ENCODE measurements around the gene BAIAP2L2.
"Not testable (repeated sequence)": the region's sequence is repeated elsewhere in the genome, so short reads cannot be mapped to it uniquely, and the experiment has no call there.

Gene BAIAP2L2

GRCh38 chr22:38129021-38129420 lies 18.5 kb upstream of the BAIAP2L2 start:
- DNase-seq (ENCODE audit: low read depth in 2 of 2), result no peak

GRCh38 chr22:38127869-38128268 lies 17.4 kb upstream of the BAIAP2L2 start:
- DNase-seq (ENCODE audit: low read depth in 2 of 2), result no peak

- DNase-seq (ENCODE audit: low read depth in 2 of 2), result no peak
Measured at GRCh38 chr22:38126928-38127668, 16.6 kb upstream of the BAIAP2L2 start.

GRCh38 chr22:38125751-38126201 lies 15.3 kb upstream of the BAIAP2L2 start:
- DNase-seq (ENCODE audit: low read depth in 2 of 2), result no peak

DNA sequence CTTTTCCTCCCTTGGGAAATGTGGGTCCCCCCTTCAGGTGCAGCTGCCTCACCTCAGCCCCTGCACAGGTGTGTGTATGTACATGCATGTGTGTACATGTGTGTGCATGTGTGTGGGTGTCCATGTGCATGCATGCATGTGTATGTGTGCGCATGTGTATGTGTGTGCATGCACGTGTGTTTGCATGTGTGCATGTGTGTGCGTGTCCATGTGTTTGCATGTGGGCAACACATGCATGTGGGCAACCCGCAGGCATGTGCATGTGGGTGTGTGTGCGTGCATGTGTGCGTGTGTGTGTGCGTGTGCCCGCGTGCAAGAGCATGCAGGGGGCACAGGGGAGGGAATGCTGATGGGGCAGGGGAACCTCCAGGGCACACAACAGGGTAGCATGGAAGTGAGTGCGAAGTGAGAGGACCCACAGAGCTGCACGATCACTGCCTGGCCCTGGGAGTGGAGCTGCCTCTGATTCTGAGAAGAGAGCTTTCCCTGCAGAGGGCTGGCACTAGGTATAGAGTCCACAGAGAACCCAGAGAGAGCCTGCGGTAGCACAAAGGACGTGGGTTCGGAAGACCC lies 14.6 kb upstream of the BAIAP2L2 start:
- no peak for DNase-seq (ENCODE audit: low read depth in 2 of 2)

DNA sequence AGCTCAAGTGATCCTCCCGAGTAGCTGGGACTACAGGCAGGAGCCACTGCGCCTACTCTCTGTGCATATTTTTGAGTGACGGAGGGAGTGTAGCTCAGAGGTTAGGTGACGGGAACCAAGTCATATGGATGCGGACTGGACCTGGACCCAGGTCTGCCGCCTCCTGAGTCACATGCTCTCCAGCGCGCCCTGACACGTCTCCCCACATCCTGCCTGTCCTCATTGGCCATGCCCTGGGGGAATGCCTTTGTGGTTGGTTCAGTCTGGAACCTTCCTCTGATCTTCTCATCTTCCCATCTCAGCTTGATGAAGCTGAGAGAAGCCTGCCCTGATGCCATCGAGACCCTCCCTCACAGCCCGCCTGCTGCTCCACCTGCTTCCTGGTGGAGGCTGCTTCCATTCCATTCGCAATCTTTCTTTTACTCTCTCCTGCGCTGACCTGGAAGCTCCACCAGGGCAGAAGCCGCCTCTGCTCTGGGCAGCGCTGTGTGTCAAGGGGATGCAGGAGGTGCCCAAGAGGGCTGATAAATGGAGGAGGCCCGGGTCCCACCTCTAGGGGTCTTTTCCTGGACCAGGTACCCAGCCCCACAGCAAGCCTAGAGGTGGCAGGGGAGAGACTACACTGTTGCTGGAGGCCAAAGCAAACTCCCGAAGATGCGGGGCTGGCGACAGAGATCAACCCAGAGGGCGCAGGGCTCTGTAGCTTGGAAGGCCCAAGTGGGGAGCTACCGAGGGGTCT lies 13.9 kb upstream of the BAIAP2L2 start:
- DNase-seq (ENCODE audit: low read depth in 2 of 2), result no peak

- no peak for DNase-seq (ENCODE audit: low read depth in 2 of 2)
Measured at GRCh38 chr22:38122616-38123015, 12.1 kb upstream of the BAIAP2L2 start.

DNA sequence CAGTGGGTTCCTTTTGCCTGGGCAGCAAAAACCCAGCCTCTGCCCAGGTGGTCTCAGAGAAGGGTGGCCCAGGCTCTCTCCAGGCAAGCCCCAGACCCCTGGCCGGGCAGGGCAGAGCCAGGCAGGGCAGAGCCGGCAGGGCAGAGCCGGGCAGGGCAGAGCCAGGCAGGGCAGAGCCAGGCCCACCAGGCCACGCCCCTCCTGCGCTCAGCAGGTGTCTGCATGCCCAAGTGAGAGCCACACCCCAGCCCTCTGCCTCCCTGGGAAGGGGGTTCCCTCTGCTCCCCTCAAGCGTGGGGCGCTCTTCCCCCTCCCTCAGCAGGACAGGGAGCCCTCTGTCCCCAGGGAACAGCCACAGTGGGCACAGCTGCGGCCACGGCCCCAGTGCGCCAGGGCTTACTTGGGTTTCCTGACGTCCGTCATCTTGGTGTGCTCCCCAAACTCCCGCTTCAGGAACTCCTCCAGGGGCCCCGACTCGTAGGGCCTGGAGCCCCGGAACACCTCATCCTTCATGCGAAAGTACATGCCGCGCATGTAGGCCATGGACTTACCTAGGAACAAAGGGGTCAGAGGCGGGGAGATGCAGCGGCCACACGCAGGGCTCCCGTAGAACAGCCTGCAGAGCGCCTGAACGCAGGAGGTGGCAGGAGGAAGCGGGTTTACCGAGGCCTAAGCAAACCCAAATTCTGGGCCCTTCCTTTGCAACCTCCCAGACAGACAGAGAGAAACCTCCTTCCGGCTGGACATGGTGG lies 10.1 kb upstream of the BAIAP2L2 start:
- no peak for DNase-seq (ENCODE audit: low read depth in 2 of 2)

DNA sequence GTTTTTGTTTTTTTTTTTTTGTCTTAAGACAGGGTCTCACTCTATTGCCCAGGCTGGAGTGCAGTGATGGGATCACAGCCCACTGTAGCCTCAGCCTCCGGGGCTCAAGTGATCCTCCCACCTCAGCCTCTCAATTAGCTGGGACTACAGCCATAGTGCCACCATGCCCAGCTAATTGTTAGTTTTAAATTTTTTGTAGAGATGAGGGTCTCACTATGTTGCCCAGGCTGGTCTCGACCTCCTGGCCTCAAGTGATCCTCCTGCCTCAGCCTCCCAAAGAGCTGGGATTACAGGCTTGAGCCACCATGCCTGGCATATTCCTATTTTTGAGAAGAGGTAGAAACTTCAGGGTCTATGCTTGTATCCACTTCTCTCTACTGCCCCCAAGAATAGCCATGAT lies 8.3 kb upstream of the BAIAP2L2 start:
- DNase-seq (ENCODE audit: low read depth in 2 of 2), result not testable (repeated sequence)

DNA sequence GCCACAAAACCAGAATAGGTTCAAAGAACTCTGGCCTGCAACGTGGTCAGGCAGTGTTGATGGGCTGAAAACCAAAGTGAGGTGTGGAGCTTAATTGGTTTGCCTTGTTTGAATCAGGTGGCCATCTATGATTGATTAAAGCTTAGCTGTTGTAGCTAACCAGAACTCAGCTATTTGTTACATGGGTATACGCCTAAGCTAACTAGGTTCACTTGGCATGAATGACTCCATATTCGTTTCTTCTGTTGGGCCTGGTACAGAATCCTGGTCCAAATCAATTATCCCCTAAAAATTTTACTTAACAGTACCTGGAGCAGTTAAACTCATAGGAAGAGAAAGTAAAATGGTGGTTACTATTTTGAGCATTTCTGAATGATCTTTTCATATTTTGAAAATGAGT lies 7.7 kb upstream of the BAIAP2L2 start:
- no peak for DNase-seq (ENCODE audit: low read depth in 2 of 2)

- DNase-seq (ENCODE audit: low read depth in 2 of 2), result not testable (repeated sequence)
Measured at GRCh38 chr22:38117556-38117955, 7.1 kb upstream of the BAIAP2L2 start.

- DNase-seq (ENCODE audit: low read depth in 2 of 2), result no peak
Measured at GRCh38 chr22:38115423-38116205, 5.1 kb upstream of the BAIAP2L2 start.

DNA sequence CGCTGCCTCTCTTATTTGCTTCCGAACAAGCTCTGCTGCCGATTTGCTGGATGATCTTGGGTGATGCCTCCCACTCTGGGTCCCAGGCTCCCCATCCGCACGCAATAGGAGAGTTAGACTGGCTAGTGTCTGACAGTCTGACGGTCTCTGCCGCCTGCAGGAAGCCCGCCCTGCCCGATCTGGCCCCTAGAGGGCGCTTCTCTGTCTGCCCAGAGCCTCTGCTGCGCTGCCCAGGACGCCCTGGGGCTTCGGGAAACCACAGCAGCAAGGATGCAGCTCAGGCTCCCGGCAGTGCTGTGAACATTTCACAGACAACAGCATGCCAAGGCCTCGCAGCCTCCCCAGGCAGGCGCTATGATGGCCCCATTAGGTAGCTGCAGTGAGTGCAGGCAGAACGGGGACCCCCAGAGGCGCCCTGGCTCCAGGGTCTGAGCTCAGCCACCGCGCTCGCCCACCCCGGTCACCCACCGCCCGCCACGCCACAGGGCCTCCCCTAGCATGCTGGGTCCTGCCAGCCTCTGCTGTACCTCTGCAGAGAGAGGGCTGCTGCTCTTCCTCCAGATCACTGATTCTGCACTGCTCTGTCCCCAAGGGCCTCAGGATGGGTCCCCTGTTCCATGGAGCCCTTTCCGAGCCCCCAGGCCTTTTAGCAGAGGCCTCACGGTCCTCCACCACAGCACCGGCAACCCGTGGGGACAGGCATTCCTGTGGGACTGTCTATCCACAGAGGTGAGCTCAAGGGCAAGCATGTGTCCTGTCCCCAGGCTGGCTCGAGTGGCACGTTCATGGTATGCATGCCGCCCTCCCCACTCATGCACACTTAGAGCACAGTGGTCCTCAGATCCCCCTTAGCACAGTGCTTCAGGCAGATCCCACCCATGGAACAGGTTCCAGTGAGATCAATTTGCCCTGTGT lies 4.3 kb upstream of the BAIAP2L2 start:
- peak; percentile 47 to 76 for DNase-seq (ENCODE audit: low read depth in 2 of 2)

DNA sequence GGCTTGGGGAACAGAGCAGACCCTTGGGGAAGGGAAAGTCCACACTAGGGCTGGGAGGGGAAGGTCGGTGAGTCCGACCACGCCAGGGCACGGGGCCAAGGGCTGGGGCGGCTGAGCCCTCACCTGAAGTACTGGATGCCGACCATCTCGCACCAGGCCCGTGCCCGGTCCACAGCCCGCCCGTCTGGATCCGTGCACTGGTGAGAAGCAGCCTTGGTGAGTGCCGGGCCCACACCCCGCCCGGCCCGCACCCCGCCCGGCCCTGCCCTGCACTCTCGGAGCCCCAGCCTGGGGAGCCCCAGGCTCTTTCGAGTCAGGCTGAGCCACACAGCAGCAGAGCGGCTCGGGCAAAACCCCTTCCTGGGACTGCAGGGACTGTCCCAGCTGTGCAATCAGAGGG lies 1.9 kb upstream of the BAIAP2L2 start:
- no peak for DNase-seq (ENCODE audit: low read depth in 2 of 2)

GRCh38 chr22:38111925-38112355 lies 1.5 kb upstream of the BAIAP2L2 start:
- DNase-seq (ENCODE audit: low read depth in 2 of 2), result no peak

DNA sequence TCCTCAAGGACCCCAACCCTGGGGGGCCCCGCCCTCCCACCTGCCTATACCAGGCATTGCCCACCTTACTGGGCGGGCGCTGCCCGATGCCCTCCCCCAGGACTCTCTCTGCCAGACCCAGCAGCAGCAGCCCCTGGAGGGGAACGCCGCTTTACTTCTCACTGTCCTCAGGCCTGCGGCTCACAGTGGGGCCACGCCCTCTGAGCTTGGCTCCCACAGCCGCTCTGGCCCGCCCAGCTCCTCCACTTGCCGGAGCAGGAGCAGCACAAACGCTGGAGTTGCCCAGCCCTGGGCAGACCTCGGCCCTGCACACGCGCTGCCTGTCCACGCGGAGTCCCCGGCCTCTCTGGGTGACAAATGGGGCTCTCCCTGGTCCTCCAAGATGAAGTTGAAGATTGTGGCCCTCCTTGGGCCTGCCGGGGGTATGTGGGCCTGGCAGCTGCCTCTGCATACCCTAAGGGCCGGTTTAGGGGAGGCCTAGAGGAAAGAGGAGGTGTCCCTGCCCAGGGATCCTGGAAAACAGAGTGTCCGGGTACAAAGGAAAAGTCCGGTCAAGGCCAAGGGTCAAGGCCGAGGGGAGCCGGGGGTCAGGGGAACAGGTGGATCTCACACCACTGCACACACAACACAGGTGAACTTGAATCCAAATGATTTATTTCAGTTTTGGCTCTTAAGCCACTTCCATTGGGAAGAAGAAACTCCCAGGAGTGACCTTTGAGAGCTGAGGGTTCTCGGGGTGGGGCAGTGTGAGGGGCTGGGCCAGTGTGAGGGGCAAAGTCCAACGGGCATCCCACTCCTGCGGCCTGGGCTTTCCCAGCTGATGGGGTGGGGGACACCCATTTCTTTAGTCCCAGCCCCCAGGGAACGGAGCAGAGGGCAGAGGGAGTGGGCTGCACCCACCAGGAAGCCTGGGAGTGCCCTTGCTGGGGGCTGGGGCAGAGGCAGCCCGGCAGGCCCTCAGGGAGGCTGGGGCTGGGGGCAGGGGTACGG lies 674 bp upstream of the BAIAP2L2 start:
- DNase-seq (ENCODE audit: low read depth in 2 of 2), result no peak

DNA sequence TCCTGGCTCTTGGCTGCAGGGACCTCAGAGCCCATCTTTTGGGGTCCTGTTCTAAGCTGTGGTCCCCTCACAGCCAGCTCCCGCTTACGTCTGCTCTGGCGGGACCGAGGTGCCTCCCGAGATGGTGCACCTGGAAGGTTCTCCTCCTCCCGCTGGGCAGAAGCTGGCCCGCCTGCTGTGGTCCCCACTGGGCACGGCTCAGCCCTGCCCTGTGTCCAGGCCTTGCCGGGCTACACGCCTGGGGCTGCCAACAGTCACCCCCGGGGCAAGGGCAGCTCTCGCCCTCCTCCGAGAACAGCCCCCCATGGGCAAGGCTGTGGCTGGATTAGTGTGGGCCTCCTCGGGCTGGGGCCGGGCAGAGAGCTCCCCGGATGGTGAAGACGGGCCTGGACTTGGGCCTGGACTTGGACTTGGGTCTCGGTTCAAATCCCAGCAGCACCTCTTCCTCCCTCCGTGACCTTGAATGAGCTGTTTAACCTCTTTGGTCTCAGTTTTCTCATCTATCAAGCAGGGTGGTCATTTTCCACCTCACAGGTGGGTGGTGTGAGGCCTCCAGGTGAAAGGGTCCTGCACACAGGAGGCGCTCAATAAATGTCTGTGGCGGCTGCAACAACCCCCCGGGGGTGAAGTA lies 998 bp downstream of the BAIAP2L2 start:
- DNase-seq (ENCODE audit: low read depth in 2 of 2), result no peak

- no peak for DNase-seq (ENCODE audit: low read depth in 2 of 2)
Measured at GRCh38 chr22:38108561-38109319, 1.7 kb downstream of the BAIAP2L2 start.

Measured in stimulated activated CD4-positive, alpha-beta T cell treated with anti-CD3 and anti-CD28 coated beads, Interleukin-15, amount 100 ng/mL, for 48 hours (primary cell).